DOHH2 (cell line): Measurements from ENCODE around the gene TAF6.

ENCODE experiments used
- H3F3A ChIP-seq: fragments of 200-600 bp; sonication (generic), shearing (Covaris generic); 2 replicates; pipeline ENCODE4 v1.6.0; 2016; ENCODE audit warnings: antibody characterized with exemption, mild to moderate bottlenecking; ENCODE audit not compliant: control insufficient read depth, insufficient read depth
- H3K27ac ChIP-seq: fragments of 200-600 bp; sonication (generic); 2 replicates; pipeline ENCODE4 v1.5.1; 2014; ENCODE audit warnings: low read depth, mild to moderate bottlenecking, low read length, moderate library complexity
- H3K27me3 ChIP-seq: fragments of 200-600 bp; sonication (generic); 2 replicates; pipeline ENCODE4 v1.6.1; 2014; ENCODE audit warnings: mild to moderate bottlenecking, low read length, mixed read lengths; ENCODE audit not compliant: control insufficient read depth
- H3K36me3 ChIP-seq: fragments of 200-600 bp; sonication (generic); 2 replicates; pipeline ENCODE4 v1.6.1; 2014; ENCODE audit warnings: mild to moderate bottlenecking, low read length, moderate library complexity, mixed read lengths; ENCODE audit not compliant: control insufficient read depth
- H3K4me1 ChIP-seq: fragments of 200-600 bp; sonication (generic); 2 replicates; pipeline ENCODE4 v1.6.1; 2014; ENCODE audit warnings: mild to moderate bottlenecking, low read length, mixed read lengths; ENCODE audit not compliant: control insufficient read depth
- H3K4me2 ChIP-seq: fragments of 200-600 bp; sonication (generic); 2 replicates; pipeline ENCODE4 v1.6.0; 2014; ENCODE audit warnings: mild to moderate bottlenecking, low read length, moderate library complexity
- H3K4me3 ChIP-seq: fragments of 200-600 bp; sonication (generic); 2 replicates; pipeline ENCODE4 v1.5.1; 2014; ENCODE audit warnings: mild to moderate bottlenecking, low read length, mixed read lengths
- H3K79me2 ChIP-seq: fragments of 200-600 bp; sonication (generic); 2 replicates; pipeline ENCODE4 v1.6.1; 2014; ENCODE audit warnings: mild to moderate bottlenecking, low read length, mixed read lengths; ENCODE audit not compliant: control insufficient read depth
- H3K9me2 ChIP-seq: fragments of 200-600 bp; sonication (generic); replicated peaks from 2 replicates; pipeline ENCODE4 v1.6.1; 2014; ENCODE audit warnings: mild to moderate bottlenecking, low read length, mixed read lengths; ENCODE audit not compliant: control insufficient read depth
- H3K9me3 ChIP-seq: fragments of 200-600 bp; sonication (generic); 2 replicates; pipeline ENCODE4 v1.6.1; 2014; ENCODE audit warnings: antibody characterized with exemption, low read length, mixed read lengths; ENCODE audit not compliant: control insufficient read depth, insufficient read depth
- H4K20me1 ChIP-seq: fragments of 200-600 bp; sonication (generic); 2 replicates; pipeline ENCODE4 v1.6.0; 2014; ENCODE audit warnings: low read depth, mild to moderate bottlenecking, antibody characterized with exemption, low read length, moderate library complexity; ENCODE audit not compliant: control insufficient read depth, insufficient read depth
- EZH2phosphoT487 ChIP-seq: fragments of 200-600 bp; sonication (generic); IDR thresholded peaks from 2 replicates; pipeline ENCODE4 v1.6.1; 2017; ENCODE audit warnings: borderline replicate concordance, mild to moderate bottlenecking, antibody characterized with exemption, low read length, moderate library complexity, mixed read lengths
- TF ChIP-seq, protein P1 (sequence below): fragments of 200-600 bp; sonication (generic); IDR thresholded peaks from one replicate; pipeline ENCODE4 v1.5.1; 2014; ENCODE audit warnings: antibody characterized with exemption, mild to moderate bottlenecking, low read depth, low read length; ENCODE audit not compliant: poor library complexity, severe bottlenecking

TAF6 gene

DNA sequence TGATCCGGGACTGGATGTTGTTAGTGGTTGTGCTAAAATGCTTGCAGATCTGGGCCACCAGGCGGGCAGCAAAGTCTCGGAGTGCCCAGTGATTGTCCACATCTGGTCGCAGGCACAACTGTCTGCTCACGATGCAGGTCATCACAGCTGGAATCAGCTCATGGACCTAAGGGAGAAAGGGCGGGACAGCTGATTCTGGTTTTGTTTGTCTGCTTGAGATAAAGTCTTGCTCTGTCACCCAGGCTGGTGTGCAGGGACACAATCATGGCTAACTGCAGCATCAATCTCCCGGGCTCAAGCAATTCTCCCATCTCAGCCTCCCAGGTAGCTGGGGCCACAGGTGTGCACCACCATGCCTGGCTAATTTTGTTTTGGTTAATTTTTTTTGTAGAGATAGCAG, 8.0 kb downstream of the TAF6 start:
- Histone ChIP-seq H3K9me3 (no peaks in the 10 kb centered on the region), H3K36me3 (peaks cover 75% of the 10 kb centered on the region), H4K20me1 (no peaks in the 10 kb centered on the region), H3K27me3 (no peaks in the 10 kb centered on the region), H3K4me3 (no peak overlapping the region), H3K79me2 (no peaks in the 10 kb centered on the region), H3K27ac (no peak overlapping the region), H3K4me2 (no peak overlapping the region; the same call in 1 of the 2 replicates), H3K9me2 (no peaks in the 10 kb centered on the region), H3K4me1 (peaks cover 11% of the 10 kb centered on the region), H3F3A (no peaks in the 10 kb centered on the region)
- TF ChIP-seq, protein P1, sequence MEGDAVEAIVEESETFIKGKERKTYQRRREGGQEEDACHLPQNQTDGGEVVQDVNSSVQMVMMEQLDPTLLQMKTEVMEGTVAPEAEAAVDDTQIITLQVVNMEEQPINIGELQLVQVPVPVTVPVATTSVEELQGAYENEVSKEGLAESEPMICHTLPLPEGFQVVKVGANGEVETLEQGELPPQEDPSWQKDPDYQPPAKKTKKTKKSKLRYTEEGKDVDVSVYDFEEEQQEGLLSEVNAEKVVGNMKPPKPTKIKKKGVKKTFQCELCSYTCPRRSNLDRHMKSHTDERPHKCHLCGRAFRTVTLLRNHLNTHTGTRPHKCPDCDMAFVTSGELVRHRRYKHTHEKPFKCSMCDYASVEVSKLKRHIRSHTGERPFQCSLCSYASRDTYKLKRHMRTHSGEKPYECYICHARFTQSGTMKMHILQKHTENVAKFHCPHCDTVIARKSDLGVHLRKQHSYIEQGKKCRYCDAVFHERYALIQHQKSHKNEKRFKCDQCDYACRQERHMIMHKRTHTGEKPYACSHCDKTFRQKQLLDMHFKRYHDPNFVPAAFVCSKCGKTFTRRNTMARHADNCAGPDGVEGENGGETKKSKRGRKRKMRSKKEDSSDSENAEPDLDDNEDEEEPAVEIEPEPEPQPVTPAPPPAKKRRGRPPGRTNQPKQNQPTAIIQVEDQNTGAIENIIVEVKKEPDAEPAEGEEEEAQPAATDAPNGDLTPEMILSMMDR: no peak
- no peak for TF ChIP-seq EZH2phosphoT487

DNA sequence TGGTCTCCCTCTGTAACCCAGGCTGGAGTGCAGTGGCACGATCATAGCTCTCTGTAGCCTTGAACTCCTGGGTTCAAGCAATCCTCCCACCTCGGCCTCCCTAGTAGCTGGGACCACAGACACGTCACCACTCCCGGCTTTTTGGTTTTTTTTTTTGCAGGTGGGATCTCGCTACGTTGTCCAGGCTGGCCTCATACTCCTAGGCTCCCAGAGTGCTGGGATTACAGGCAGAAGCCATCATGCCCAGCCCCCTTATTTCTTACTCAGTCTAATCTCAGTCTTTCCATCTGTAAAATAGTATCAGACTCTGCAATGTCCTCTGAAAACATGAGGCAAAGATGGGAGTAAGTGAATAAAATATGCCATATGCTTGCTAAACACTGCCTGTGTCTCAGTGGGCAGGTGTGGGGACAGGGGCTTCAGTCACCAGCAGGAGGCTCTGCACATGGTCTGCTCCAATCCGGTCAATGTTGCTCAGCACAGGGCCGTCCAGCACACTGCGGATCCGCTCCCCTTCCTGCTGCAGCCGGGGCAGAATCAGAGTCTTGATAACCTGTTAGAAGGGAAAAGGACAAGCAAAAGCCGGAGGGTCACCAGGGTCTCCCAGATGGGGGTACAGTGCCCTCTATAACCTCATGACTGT, 9.5 kb downstream of the TAF6 start:
- no peaks in the 10 kb centered on the region for H3K9me2 ChIP-seq
- no peaks in the 10 kb centered on the region for H3K79me2 ChIP-seq
- H3K4me3 ChIP-seq: no peak overlapping the region
- H3K36me3 ChIP-seq: peaks cover 85% of the 10 kb centered on the region
- H3F3A ChIP-seq: no peaks in the 10 kb centered on the region
- no peak overlapping the region for H3K27ac ChIP-seq
- H3K4me1 ChIP-seq: peaks cover 11% of the 10 kb centered on the region
- H4K20me1 ChIP-seq: no peaks in the 10 kb centered on the region
- no peaks in the 10 kb centered on the region for H3K27me3 ChIP-seq
- H3K4me2 ChIP-seq: no peak overlapping the region
- TF ChIP-seq, protein P1: peak; percentile 29
- no peak for TF ChIP-seq EZH2phosphoT487
- no peaks in the 10 kb centered on the region for H3K9me3 ChIP-seq

DNA sequence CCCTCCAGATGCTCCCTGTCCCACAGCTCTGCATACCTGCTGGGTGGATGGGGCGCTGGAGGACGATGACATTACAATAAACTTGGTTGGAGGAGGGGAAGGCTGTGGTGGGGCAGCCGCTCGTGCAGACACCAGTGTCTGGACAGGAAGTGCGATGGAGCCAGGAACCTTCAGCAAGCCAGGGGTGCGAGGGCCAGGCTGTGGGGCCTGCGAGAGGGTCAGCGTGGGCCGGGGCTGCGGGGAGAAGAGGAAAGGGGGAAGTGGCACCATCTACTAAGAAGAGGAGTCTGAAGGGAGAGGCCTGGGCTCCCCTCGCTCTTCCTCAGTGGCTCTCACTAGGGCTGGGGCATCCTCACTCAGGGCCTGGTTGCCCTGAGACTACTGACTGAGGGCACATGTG, 11.3 kb downstream of the TAF6 start:
- Histone ChIP-seq H3K79me2 (peaks cover 4% of the 10 kb centered on the region), H3F3A (no peaks in the 10 kb centered on the region), H3K4me1 (peaks cover 15% of the 10 kb centered on the region), H3K9me2 (no peaks in the 10 kb centered on the region), H3K27me3 (no peaks in the 10 kb centered on the region), H3K9me3 (no peaks in the 10 kb centered on the region), H3K27ac (no peak overlapping the region), H3K4me2 (no peak overlapping the region), H3K4me3 (no peak overlapping the region), H4K20me1 (no peaks in the 10 kb centered on the region), H3K36me3 (peaks cover 83% of the 10 kb centered on the region)
- TF ChIP-seq, protein P1: no peak
- no peak for TF ChIP-seq EZH2phosphoT487
